RPMI7951 (cell line): ENCODE results near the gene PCDHGB3. TPM values are rescaled to one million over a fixed set of nuclear protein-coding genes. Genes with fewer than 3 reads are reported as not detected.
A peak's percentile ranks its signal among the peaks of the same experiment; 100 is the strongest.
"Not testable (repeated sequence)": the region's sequence is repeated elsewhere in the genome, so short reads cannot be mapped to it uniquely, and the experiment has no call there.

Experiments used
- DNase-seq: peaks from one replicate; pipeline ENCODE4 v3.0.0-alpha.2; 2012; ENCODE audit warnings: low read depth
- total RNA-seq: library from RNA; depleted of rRNA; stranded (reverse); fragments of >200 nt; shearing (Covaris generic); gene quantifications from 2 replicates; pipeline ENCODE4 v1.2.3, GENCODE V29; 2014

PCDHGB3 gene
- total RNA-seq, 1 experiment from 2014 or later, result 1.1 TPM

DNA sequence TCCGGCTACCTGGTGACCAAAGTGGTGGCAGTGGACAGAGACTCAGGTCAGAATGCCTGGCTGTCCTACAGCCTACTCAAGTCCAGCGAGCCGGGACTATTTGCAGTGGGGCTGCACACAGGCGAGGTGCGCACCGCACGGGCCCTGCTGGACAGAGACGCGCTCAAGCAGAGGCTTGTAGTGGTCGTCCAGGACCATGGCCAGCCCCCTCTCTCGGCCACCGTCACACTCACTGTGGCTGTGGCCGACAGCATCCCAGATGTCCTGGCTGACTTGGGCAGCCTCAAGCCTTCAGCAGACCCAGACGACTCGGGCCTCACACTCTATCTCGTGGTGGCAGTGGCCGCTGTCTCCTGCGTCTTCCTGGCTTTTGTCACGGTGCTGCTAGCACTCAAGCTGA, 13.1 kb upstream of the PCDHGB3 start:
- DNase-seq, result no peak

DNA sequence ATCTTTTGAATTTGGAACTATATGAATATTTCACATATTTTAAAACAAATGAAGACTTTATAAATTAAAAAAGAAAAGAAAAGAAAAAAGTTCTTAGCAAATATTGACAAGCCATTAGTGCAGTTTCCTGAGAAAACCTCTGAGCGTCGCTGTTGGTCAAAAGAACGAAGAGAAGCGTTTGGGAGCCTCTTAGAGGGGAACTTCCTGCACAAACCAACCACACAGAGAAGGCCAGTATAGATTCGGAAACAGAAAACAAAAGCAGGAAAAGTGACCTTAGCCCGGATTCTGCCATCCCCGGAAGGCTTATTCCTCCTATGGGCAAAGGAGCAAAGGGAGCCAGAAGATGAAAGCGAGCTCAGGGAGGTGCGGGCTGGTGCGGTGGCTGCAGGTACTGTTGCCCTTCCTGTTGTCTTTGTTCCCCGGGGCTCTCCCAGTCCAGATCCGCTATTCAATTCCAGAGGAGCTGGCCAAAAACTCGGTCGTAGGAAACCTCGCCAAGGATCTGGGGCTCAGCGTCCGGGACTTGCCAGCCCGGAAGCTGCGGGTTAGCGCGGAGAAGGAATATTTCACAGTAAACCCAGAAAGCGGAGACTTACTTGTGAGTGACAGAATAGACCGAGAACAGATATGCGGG, 10.1 kb upstream of the PCDHGB3 start, which contains the start of gene PCDHGB2:
PCDHGB2 (plus strand) TSS at position 205 of the 637 bp plus-strand sequence; CDS start at position 347, 142 bp downstream.
- peak; percentile 74 for DNase-seq

DNA sequence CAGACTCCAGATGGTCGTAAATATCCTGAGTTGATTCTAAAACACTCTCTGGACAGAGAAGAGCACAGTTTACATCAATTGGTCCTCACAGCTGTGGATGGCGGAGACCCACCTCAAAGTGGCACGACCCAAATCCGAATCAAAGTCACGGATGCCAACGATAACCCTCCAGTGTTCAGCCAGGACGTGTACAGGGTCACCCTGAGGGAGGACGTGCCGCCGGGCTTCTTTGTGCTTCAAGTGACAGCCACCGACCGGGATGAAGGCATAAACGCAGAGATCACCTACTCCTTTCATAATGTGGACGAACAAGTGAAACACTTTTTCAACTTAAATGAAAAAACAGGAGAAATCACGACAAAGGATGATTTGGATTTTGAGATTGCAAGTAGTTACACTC, 9.4 kb upstream of the PCDHGB3 start:
- DNase-seq, result no peak

DNA sequence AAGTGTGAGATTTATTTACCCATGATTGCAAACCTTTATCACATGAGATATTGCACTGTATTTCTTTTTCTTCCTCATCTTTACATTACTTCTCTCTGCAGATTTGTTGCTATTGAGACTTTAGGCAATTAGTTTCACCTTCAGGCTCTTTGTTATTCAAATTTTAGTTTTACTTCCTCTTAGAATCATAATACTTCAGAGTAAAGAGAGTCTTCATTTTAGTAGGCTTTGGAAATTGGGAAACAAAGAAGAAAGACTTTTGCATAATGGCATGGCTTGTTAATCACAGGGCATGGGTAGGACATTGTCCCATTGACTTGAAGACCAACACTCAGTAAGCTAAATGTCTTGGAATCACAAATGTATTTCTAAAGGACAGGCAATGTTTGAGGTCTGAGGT, 7.3 kb upstream of the PCDHGB3 start:
- DNase-seq, result no peak

DNA sequence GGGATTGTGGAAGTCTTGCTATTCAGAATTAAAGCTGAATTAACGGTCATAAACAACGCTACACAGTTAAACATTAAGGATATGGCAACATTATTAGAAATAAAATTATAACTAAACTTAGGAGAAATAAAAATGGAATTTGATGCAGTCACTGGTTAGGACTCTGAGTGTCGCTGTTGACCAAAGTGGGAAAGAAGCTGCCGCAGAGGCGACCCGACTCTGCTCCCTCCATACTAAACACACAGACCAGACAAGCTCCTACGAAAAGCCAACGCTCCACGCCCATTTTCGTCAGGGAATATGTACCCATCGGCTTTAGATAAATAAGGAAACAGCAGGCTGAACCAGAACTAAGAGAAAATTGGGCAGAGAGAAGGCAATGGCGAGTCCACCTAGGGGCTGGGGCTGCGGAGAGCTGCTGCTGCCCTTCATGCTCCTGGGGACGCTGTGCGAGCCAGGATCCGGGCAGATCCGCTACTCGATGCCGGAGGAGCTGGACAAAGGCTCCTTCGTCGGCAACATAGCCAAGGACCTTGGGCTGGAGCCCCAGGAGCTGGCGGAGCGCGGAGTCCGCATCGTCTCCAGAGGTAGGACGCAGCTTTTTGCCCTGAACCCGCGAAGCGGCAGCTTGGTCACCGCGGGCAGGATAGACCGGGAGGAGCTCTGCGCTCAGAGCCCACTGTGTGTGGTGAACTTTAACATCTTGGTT, 5.9 kb upstream of the PCDHGB3 start, which contains the start of gene PCDHGA5:
PCDHGA5 (plus strand) TSS at position 211 of the 709 bp plus-strand sequence; CDS start at position 380, 169 bp downstream.
- peak; percentile 42 for DNase-seq

DNA sequence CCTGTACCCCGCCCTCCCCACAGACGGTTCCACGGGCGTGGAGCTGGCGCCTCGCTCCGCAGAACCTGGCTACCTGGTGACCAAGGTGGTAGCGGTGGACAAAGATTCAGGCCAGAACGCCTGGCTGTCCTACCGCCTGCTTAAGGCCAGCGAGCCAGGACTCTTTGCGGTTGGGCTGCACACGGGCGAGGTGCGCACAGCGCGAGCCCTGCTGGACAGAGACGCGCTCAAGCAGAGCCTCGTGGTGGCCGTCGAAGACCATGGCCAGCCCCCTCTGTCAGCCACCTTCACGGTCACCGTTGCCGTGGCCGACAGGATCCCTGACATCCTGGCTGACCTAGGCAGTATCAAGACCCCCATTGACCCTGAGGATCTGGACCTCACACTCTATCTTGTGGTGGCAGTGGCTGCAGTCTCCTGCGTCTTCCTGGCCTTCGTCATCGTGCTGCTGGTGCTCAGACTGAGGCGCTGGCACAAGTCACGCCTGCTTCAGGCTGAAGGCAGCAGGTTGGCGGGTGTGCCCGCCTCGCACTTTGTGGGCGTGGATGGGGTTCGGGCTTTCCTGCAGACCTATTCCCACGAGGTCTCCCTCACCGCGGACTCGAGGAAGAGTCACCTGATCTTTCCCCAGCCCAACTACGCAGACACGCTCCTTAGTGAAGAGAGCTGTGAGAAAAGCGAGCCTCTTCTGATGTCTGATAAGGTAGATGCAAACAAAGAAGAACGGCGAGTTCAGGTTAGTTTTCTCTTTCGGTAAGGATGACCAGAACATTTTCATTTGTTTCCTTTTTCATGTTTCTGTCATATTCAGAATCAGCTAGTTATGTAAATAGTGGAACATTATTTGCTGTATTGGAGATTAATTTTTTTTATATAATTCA, 3.8 kb upstream of the PCDHGB3 start:
- no peak for DNase-seq

DNA sequence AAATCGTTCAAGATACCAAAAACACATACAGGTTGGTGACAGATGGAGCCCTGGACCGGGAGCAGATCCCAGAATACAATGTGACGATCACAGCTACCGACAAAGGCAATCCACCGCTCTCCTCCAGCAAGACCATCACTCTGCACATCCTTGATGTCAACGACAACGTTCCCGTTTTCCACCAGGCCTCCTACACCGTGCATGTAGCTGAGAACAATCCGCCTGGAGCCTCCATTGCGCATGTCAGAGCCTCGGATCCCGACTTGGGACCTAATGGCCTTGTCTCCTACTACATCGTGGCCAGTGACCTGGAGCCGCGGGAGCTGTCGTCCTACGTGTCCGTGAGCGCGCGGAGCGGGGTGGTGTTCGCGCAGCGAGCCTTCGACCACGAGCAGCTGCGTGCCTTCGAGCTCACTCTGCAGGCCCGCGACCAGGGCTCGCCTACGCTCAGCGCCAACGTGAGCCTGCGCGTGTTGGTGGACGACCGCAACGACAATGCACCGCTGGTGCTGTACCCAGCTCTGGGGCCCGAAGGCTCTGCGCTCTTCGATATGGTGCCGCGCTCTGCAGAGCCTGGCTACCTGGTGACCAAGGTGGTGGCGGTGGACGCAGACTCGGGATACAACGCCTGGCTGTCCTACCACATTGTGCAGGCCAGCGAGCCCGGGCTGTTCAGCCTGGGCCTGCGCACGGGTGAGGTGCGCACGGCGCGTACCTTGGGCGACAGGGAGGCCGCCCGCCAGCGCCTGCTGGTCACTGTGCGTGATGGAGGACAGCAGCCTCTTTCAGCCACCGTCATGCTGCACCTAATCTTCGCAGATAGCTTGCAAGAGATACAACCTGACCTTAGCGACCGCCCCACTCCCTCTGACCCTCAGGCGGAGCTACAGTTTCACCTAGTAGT, 1.8 kb downstream of the PCDHGB3 start:
- DNase-seq, result no peak

DNA sequence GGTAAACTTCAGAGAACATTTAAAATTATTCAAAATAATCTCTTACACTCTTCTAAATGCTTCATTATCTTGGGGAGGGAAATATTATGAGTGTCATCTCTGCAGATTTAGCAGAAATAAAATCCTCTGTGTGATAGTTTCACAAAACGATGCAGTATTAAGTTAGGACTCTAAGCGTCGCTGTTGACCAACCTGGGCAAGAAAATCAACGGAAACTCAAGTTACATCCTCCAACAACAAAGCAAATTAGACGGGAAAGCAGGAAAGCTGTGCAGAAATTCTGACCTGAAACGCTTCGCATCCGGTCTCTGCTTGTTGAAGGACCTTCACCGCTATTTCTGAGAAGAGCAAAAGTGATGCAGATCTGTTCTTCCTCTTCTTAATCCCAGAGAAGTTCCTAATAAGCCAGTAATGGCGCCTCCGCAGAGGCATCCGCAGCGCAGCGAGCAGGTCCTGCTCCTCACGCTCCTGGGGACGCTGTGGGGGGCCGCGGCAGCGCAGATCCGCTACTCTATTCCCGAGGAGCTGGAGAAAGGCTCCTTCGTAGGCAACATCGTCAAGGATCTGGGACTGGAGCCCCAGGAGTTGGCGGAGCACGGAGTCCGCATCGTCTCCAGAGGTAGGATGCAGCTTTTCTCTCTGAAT, 3.8 kb downstream of the PCDHGB3 start, which contains the start of gene PCDHGA6:
PCDHGA6 (plus strand) TSS at position 219 of the 645 bp plus-strand sequence; CDS start at position 412, 193 bp downstream.
- no peak for DNase-seq

DNA sequence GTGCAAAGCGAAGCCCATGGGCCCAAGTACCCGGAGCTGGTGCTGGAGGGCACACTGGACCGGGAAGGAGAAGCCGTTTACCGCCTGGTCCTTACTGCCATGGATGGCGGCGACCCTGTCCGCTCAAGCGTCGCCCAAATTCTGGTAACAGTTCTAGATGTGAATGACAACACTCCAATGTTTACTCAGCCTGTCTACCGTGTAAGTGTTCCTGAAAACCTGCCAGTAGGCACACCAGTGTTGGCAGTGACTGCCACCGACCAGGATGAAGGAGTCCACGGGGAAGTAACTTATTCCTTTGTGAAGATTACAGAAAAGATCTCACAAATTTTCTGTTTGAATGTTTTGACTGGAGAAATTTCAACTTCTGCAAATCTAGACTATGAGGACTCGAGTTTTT, 4.6 kb downstream of the PCDHGB3 start:
- DNase-seq, result no peak

DNA sequence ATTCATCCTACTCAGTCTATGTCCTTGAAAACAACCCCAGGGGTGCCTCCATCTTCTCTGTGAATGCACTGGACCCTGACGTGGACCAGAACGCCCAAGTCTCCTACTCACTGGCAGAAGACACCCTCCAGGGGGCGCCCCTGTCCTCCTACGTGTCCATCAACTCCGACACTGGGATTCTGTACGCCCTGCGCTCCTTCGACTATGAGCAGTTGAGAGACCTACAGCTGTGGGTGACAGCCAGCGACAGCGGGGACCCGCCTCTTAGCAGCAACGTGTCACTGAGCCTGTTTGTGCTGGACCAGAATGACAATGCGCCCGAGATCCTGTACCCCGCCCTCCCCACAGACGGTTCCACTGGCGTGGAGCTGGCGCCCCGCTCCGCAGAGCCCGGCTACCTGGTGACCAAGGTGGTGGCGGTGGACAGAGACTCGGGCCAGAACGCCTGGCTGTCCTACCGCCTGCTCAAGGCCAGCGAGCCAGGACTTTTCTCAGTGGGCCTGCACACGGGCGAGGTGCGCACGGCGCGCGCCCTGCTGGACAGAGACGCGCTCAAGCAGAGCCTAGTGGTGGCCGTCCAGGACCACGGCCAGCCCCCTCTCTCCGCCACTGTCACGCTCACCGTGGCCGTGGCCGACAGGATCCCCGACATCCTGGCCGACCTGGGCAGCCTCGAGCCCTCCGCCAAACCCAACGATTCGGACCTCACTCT, 5.6 kb downstream of the PCDHGB3 start:
- DNase-seq, result not testable (repeated sequence)

DNA sequence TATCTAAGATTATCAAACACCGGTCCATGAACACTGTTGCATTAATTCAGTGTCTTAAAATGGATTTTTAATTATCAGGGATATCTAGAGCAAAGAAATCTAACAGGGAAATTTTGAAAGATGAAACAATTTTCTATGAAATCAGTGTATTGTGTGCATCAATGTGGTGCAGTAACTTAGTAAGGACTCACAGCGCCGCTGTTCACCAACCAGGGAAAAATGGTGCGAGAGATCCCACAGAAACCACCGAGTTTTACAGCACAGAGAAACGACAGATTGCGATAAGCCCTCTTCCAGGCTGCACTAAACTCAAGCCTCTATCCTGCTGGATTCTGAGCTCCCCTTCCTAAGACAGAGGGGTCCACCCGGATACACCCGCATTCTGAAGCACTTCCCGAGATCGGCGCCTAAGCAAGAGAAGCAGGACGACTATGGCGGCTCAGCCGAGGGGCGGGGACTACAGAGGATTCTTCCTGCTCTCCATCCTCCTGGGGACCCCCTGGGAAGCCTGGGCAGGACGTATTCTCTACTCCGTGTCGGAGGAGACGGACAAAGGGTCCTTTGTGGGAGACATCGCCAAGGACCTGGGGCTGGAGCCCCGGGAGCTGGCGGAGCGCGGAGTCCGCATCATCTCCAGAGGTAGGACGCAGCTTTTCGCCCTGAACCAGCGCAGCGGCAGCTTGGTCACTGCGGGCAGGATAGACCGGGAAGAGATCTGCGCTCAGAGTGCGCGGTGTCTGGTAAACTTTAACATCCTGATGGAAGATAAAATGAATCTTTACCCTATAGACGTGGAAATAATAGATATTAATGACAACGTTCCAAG, 12.6 kb downstream of the PCDHGB3 start, which contains the start of gene PCDHGA7:
PCDHGA7 (plus strand) TSS at position 274 of the 826 bp plus-strand sequence; CDS start at position 432, 158 bp downstream.
- peak; percentile 62 for DNase-seq

DNA sequence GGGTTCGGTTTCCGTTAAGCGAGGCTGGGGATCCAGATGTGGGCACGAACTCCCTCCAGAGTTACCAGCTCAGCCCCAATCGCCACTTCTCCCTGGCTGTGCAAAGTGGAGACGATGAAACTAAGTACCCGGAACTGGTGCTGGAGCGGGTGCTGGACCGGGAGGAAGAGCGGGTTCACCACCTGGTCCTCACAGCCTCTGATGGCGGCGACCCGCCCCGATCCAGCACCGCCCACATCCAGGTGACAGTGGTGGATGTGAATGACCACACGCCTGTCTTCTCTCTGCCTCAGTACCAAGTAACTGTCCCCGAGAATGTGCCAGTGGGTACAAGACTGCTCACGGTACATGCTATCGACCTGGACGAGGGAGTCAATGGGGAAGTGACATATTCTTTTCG, 13.3 kb downstream of the PCDHGB3 start:
- DNase-seq, result no peak

DNA sequence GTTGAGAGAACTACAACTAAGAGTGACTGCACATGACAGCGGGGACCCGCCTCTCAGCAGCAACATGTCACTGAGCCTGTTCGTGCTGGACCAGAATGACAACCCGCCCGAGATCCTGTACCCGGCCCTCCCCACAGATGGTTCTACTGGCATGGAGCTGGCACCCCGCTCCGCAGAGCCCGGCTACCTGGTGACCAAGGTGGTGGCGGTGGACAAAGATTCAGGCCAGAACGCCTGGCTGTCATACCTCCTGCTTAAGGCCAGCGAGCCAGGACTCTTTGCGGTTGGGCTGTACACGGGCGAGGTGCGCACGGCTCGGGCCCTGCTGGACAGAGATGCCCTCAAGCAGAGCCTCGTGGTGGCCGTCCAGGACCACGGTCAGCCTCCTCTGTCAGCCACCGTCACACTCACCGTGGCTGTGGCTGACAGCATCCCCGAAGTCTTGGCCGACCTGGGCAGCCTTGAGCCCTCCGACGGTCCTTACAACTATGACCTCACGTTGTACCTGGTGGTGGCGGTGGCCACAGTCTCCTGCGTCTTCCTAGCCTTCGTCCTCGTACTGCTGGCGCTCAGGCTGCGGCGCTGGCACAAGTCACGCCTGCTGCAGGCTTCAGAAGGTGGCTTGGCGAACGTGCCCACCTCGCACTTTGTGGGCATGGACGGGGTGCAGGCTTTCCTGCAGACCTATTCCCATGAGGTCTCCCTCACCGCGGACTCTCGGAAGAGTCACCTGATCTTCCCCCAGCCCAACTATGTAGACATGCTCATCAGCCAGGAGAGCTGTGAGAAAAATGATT, 14.6 kb downstream of the PCDHGB3 start:
- DNase-seq, result no peak

DNA sequence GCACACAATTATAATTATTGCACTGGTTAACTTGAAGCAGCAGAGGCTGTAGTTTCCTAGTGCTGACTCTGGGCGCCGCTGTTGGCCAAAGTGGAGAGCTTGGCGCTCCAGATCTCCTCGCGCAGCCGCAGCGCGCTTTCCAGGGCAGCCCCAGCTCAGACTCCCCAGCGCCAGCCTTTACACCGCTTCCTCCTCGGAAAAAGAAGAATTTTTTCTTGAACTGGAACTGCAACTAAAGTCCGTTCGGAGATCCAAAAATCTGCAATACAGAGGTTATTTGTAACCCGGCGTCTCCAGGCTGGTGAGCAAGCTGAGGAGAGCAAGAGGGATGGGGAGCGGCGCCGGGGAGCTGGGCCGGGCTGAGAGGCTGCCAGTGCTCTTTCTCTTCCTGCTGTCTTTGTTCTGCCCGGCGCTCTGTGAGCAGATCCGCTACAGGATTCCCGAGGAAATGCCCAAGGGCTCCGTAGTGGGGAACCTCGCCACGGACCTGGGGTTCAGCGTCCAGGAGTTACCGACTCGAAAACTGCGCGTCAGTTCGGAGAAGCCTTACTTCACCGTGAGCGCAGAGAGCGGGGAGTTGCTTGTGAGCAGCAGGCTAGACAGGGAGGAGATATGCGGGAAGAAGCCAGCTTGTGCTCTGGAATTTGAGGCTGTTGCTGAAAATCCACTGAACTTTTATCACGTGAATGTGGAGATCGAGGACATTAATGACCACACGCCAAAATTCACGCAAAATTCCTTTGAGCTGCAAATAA, 17.7 kb downstream of the PCDHGB3 start, which contains the start of gene PCDHGB4:
PCDHGB4 (plus strand) TSS at position 142 of the 755 bp plus-strand sequence; CDS start at position 329, 187 bp downstream.
- peak; percentile 58 for DNase-seq

DNA sequence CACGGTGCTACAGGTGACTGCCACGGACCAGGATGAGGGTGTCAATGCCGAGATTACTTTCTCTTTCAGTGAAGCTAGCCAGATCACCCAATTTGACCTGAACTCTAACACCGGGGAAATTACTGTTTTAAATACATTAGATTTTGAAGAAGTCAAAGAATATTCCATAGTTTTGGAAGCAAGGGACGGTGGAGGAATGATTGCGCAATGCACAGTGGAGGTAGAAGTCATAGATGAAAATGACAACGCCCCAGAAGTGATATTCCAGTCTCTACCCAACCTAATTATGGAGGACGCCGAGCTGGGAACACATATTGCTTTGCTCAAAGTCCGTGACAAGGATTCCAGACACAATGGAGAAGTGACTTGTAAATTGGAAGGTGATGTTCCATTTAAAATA, 18.6 kb downstream of the PCDHGB3 start:
- DNase-seq, result no peak

DNA sequence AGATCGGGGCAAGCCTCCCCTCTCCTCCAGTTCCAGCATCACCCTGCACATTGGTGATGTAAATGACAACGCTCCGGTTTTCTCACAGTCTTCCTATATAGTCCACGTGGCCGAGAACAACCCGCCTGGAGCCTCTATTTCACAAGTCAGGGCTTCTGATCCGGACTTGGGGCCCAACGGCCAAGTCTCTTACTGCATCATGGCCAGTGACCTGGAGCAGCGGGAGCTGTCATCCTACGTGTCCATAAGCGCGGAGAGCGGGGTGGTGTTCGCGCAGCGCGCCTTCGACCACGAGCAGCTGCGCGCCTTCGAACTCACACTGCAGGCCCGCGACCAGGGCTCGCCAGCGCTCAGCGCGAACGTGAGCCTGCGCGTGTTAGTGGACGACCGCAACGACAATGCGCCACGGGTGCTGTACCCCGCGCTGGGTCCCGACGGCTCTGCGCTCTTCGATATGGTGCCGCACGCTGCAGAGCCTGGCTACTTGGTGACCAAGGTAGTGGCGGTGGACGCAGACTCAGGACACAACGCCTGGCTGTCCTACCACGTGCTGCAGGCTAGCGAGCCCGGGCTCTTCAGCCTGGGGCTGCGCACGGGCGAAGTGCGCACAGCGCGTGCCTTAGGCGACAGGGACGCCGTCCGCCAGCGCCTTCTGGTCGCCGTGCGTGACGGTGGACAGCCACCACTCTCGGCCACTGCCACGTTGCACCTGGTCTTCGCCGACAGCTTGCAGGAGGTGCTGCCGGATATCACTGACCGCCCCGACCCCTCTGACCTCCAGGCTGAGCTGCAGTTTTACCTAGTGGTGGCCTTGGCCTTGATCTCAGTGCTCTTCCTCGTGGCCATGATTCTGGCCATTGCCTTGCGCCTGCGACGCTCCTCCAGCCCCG, 19.4 kb downstream of the PCDHGB3 start:
- no peak for DNase-seq
